Stimulated activated naive CD8-positive, alpha-beta T cell treated with anti-CD3 and anti-CD28 coated beads, Interleukin-15, amount 100 ng/mL, for 72 hours (primary cell): ENCODE measurements around the gene TDRD9.
"Not testable (repeated sequence)": the region's sequence is repeated elsewhere in the genome, so short reads cannot be mapped to it uniquely, and the experiment has no call there.

ENCODE experiments used
- ATAC-seq: fragments of 150-1000 bp; cut with Tn5 transposase; 2 replicates; pipeline ENCODE4 v1.10.0; 2021; ENCODE audit warnings: mild to moderate bottlenecking, moderate library complexity
- DNase-seq, 2 donors: peaks; one replicate each; pipeline ENCODE4 v3.0.0; 2021 to 2022
- H3K27ac Mint-ChIP-seq, 2 donors: one replicate each; pipeline ENCODE4 v1.8.0; 2022; ENCODE audit warnings: mild to moderate bottlenecking in 2 of 2, mixed read lengths in 2 of 2, moderate library complexity in 2 of 2
- H3K27me3 Mint-ChIP-seq: one replicate; pipeline ENCODE4 v1.8.0; 2022; ENCODE audit warnings: mixed read lengths
- H3K4me1 Mint-ChIP-seq: one replicate; pipeline ENCODE4 v1.8.0; 2022; ENCODE audit warnings: mild to moderate bottlenecking, mixed read lengths
- H3K4me3 Mint-ChIP-seq, 2 donors: one replicate each; pipeline ENCODE4 v1.8.0; 2022; ENCODE audit warnings: mild to moderate bottlenecking in 2 of 2, mixed read lengths in 2 of 2, moderate library complexity in 1 of 2
- H3K9me3 Mint-ChIP-seq, 2 donors: one replicate each; pipeline ENCODE4 v1.8.0; 2022; ENCODE audit warnings: mixed read lengths in 2 of 2

TDRD9 gene

DNA sequence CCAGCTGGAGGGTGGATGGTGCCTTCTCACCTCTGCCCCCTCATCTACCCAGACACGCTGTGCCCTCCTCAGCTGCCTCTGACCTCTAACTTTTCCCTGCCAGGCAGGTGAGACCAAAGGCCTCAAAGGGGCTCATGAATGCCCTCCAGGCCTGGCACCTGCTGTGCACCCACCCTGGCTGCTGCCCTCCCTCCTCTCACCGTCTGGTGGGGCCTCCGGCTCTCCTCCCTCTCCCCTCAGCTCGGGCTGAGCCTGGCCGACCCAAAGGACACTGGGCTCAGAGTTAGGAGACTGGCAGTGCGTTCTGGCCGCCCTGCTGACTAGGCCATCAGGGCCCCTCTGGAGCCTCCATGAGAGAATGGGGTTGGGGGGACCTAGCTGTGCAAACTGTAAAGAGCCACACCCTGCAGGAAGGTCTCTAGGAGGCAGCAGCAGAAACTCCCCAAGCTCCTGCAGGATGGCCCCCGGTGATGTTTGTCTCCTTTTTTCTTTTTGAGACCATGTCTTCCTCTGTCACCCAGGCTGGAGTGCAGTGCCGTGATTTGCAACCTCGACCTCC, 40.6 kb upstream of the TDRD9 start:
- DNase-seq = no peak
- H3K4me3 Mint-ChIP-seq = no peak overlapping the region
- no peaks in the 10 kb centered on the region for H3K9me3 Mint-ChIP-seq
- no peaks in the 10 kb centered on the region for H3K4me1 Mint-ChIP-seq
- H3K27me3 Mint-ChIP-seq = no peaks in the 10 kb centered on the region
- ATAC-seq = no peak
- H3K27ac Mint-ChIP-seq = no peak overlapping the region

- not testable (repeated sequence) for H3K27ac Mint-ChIP-seq, ATAC-seq, DNase-seq, H3K4me1 Mint-ChIP-seq, H3K4me3 Mint-ChIP-seq, H3K27me3 Mint-ChIP-seq, H3K9me3 Mint-ChIP-seq
Observed at GRCh38 chr14:103889002-103889312, 39.3 kb upstream of the TDRD9 start.

GRCh38 chr14:103889313-103890051, 38.8 kb upstream of the TDRD9 start:
- no peak for DNase-seq
- H3K4me1 Mint-ChIP-seq = no peaks in the 10 kb centered on the region
- ATAC-seq = no peak
- H3K27me3 Mint-ChIP-seq = no peaks in the 10 kb centered on the region
- H3K9me3 Mint-ChIP-seq = no peaks in the 10 kb centered on the region
- no peak overlapping the region for H3K27ac Mint-ChIP-seq
- H3K4me3 Mint-ChIP-seq = no peak overlapping the region

GRCh38 chr14:103890052-103890371, 38.2 kb upstream of the TDRD9 start:
- no peaks in the 10 kb centered on the region for H3K4me1 Mint-ChIP-seq
- H3K27me3 Mint-ChIP-seq = no peaks in the 10 kb centered on the region
- DNase-seq (no peak), ATAC-seq (no peak)
- H3K9me3 Mint-ChIP-seq = no peaks in the 10 kb centered on the region
- no peak overlapping the region for H3K4me3 Mint-ChIP-seq
- no peak overlapping the region for H3K27ac Mint-ChIP-seq

DNA sequence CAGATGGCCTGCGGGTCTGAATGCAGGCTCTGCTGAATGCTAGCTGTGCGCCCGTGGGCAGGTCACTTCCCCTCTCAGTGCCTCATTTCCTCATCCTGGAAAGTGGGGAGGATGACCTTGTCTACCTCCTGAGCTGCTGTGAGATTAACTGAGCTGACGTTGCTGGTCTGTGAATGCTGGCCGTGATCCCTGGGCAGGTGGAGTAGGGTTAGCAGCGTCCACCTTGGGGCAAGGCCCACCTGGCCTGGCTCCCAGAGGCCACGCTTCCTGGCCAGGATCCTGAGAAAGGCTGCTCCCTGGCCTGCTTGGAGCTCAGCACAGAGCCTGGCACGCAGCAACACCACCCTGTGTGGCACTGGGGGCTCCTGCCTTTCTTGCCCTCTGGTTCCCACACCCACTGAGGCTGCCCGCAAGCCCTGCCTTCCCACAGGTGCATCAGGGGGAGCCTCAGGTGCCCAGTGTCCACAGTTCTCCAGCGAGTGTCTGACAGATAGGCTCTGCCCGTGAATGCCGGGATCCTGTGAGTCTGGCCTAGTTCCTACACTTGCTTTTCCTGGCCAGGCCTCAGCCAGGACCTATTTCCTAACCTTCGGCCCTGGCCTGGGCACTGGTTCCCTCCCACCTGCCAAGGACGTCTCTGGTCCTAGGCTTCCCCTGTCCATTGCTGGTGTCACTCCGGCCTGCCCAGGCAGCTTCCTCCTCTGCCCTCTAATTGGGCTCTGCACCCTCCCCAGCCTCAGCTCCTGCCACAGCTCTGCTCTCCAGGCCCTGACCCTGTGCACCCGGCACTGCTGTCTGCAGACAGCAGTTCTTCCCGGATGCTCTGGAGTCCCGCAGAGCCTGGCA, 37.2 kb upstream of the TDRD9 start:
- ATAC-seq = no peak
- Mint-ChIP-seq H3K4me3 (no peak overlapping the region), H3K27ac (peak overlapping the region in 1 of 2 donors; percentile 88), H3K9me3 (no peaks in the 10 kb centered on the region), H3K4me1 (no peaks in the 10 kb centered on the region), H3K27me3 (no peaks in the 10 kb centered on the region)
- DNase-seq = no peak

DNA sequence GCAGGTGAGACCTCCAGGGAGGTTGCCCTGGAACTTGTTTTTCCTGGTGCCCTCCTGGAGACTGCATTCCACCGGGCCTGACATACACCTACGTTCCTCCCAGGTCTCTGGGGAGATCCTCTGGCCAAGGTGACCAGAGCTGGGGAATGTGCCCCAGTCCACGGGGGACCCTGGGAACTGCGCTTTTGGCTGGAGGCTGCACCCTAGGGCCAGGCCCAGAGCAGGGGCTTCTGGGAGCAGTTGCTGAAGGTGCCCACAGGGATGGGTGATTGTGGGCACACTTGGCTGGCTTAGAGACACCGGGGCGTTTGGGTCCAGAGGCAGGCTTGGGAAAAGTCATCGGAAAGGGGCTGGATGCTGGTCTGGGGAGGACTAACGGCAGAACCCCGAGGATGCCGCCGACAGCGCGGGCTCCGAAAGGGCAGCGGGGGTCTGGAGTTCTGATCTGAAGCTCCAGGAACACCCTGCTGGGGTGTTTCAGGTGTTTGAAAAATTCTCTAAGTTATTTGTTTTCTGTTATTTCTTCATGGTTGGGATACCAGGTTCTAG, 36.5 kb upstream of the TDRD9 start:
- DNase-seq (no peak), ATAC-seq (no peak)
- Mint-ChIP-seq H3K4me3 (no peak overlapping the region), H3K27ac (peak overlapping the region in 1 of 2 donors; percentile 88), H3K9me3 (peaks cover 0 to 6% of the 10 kb centered on the region in 2 donors), H3K27me3 (no peaks in the 10 kb centered on the region), H3K4me1 (no peaks in the 10 kb centered on the region)

DNA sequence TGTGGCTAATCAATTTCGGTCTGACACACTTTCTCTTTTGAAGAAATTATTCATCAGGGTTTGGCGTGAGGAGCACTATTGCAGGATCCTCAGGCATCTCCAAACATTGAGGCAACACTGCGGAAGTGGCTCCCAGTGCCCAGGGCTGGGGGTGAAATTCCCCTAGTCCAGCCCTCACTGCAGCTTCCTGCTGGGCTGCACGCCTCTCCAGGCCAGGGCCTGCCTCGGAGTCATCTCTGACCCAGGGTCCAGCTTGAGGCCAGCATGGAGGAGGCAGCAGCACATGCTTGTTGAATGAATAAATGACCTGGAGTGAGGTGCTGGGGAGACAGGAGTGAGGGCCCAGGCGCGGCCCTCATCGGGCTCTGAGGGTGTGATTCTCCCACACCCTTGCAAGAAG, 36.0 kb upstream of the TDRD9 start:
- no peak overlapping the region for H3K4me3 Mint-ChIP-seq
- H3K27ac Mint-ChIP-seq = no peak overlapping the region
- no peaks in the 10 kb centered on the region for H3K27me3 Mint-ChIP-seq
- H3K9me3 Mint-ChIP-seq = peaks cover 0 to 8% of the 10 kb centered on the region in 2 donors
- ATAC-seq = no peak
- no peaks in the 10 kb centered on the region for H3K4me1 Mint-ChIP-seq
- no peak for DNase-seq

DNA sequence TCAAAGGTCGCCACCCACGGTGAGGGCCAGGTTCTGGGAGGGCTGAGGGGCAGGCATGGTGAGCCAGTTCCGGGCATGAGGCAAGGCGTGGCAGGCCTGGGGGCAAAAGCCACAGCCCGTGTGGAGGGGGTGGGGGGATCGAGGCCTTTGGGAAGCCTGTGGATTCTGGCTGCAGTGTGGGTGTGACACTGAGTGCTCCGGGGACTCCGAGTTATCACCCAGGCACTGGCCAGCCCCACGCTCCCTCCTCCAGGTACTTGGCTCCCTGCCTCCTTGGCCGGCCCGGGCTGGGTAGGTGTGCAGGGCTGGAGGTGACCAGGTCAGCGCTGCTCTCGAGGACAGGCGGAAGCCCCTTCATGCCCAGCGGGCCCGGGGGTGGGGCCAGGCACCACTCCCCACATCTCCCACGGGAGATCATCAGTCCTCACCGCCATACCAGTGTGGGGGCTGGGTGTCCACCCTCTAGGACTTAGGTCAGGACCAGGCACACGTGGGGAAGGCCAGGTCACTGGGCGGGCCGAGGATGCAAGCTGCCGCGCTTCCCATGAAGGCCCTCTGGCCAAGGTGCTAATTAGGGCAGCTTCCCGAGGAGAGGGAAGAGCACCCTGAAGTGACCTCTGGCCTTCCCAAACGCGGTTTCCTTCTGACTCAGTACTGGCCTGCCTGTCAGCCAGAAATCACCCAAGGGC, 34.1 kb upstream of the TDRD9 start:
- H3K4me3 Mint-ChIP-seq = no peak overlapping the region
- H3K9me3 Mint-ChIP-seq = peaks cover 0 to 8% of the 10 kb centered on the region in 2 donors
- no peak overlapping the region for H3K27ac Mint-ChIP-seq
- no peaks in the 10 kb centered on the region for H3K4me1 Mint-ChIP-seq
- DNase-seq (no peak), ATAC-seq (no peak)
- no peaks in the 10 kb centered on the region for H3K27me3 Mint-ChIP-seq

- Mint-ChIP-seq H3K27me3 (no peaks in the 10 kb centered on the region), H3K9me3 (peaks cover 0 to 8% of the 10 kb centered on the region in 2 donors), H3K4me3 (no peak overlapping the region), H3K4me1 (no peaks in the 10 kb centered on the region), H3K27ac (no peak overlapping the region)
- DNase-seq = no peak
- no peak for ATAC-seq
Observed at GRCh38 chr14:103894723-103895059, 33.6 kb upstream of the TDRD9 start.

- Mint-ChIP-seq H3K27ac (no peak overlapping the region), H3K9me3 (peaks cover 0 to 8% of the 10 kb centered on the region in 2 donors), H3K4me3 (no peak overlapping the region), H3K4me1 (peaks cover 7% of the 10 kb centered on the region), H3K27me3 (no peaks in the 10 kb centered on the region)
- no peak for ATAC-seq
- no peak for DNase-seq
Observed at GRCh38 chr14:103896578-103896977, 31.7 kb upstream of the TDRD9 start.

- peaks cover 7% of the 10 kb centered on the region for H3K4me1 Mint-ChIP-seq
- ATAC-seq = no peak
- H3K27ac Mint-ChIP-seq = no peak overlapping the region
- peaks cover 0 to 8% of the 10 kb centered on the region in 2 donors for H3K9me3 Mint-ChIP-seq
- H3K4me3 Mint-ChIP-seq = no peak overlapping the region
- H3K27me3 Mint-ChIP-seq = no peaks in the 10 kb centered on the region
- no peak for DNase-seq
Observed at GRCh38 chr14:103897075-103897947, 30.9 kb upstream of the TDRD9 start.

DNA sequence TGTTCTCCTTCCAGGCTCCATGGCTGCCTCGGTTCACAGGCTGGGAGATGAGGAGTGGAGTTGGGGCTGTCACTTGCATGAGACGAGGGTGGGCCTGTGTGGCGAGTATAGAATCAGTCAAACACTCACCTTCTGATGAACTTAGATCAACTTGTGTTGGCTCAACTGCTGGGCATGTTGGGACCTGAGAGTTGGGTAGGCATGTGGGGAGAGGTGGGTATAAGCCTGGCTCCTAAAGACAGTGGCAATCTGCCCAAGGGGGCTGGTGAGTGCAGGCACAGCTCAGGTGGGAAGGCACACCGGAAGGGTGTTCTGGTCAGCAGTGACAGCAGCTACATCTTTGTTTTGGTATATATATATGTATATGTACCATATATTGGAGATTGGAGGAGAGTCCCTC, 30.1 kb upstream of the TDRD9 start:
- H3K9me3 Mint-ChIP-seq = peaks cover 0 to 8% of the 10 kb centered on the region in 2 donors
- H3K4me3 Mint-ChIP-seq = no peak overlapping the region
- peak overlapping the region in 1 of 2 donors; percentile 10 for H3K27ac Mint-ChIP-seq
- no peaks in the 10 kb centered on the region for H3K27me3 Mint-ChIP-seq
- H3K4me1 Mint-ChIP-seq = peaks cover 7% of the 10 kb centered on the region
- no peak for ATAC-seq
- no peak for DNase-seq

DNA sequence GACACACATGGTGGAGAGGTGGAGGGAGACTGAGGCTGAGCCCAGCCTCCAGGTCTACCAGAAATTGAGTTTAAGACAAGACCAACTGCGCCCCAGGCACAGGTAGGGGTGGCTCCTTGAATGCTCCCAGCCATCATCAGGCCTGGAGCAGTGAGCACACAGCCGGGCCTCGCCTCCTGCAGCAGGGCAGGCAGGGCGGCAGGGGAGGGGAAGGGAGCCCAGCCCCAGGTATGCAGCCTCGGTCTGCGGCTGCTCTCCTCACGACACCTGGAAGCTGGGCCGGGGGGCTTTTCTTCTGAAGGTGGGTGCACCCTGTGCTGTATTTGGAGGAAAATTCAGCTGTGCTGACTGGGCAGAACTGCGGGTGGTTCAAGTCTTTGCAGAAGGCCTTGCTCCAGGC, 29.5 kb upstream of the TDRD9 start:
- Mint-ChIP-seq H3K4me1 (peaks cover 7% of the 10 kb centered on the region), H3K4me3 (no peak overlapping the region), H3K9me3 (peaks cover 0 to 8% of the 10 kb centered on the region in 2 donors), H3K27ac (no peak overlapping the region), H3K27me3 (no peaks in the 10 kb centered on the region)
- ATAC-seq (no peak), DNase-seq (no peak)

DNA sequence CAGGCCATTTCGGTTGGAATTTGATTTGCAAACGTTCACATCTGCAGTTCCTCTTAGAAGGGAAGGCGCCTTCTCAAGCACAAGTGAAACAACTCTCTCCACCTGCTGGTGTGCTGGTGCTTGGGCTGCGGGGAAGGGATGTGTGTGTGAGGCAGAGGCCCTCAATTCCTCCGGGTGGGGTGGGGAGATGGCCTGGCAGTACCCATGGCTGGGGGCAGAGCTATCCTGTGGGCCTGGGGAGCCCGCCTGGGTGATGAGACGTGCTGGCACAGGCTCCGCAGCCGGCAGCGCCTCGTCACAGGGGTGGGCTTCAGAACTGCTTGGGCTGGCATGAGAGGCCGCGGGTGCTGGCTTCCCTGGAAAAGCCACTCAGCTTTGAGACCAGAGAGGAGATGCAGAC, 28.9 kb upstream of the TDRD9 start:
- ATAC-seq (no peak), DNase-seq (no peak)
- Mint-ChIP-seq H3K27me3 (no peaks in the 10 kb centered on the region), H3K4me3 (no peak overlapping the region), H3K9me3 (peaks cover 0 to 8% of the 10 kb centered on the region in 2 donors), H3K4me1 (peaks cover 7% of the 10 kb centered on the region), H3K27ac (no peak overlapping the region)

- DNase-seq (no peak), ATAC-seq (no peak)
- H3K4me1 Mint-ChIP-seq = peaks cover 7% of the 10 kb centered on the region
- H3K4me3 Mint-ChIP-seq = no peak overlapping the region
- H3K9me3 Mint-ChIP-seq = peaks cover 0 to 8% of the 10 kb centered on the region in 2 donors
- no peak overlapping the region for H3K27ac Mint-ChIP-seq
- H3K27me3 Mint-ChIP-seq = no peaks in the 10 kb centered on the region
Observed at GRCh38 chr14:103899833-103900232, 28.4 kb upstream of the TDRD9 start.
